Hematopoietic multipotent progenitor cell treated with erythropoietin and hydrocortisone succinate and interleukin-3 and kit ligand, for 15 days (in vitro differentiated cells): ENCODE data around the gene OSBPL5.
"Not testable (repeated sequence)": the region's sequence is repeated elsewhere in the genome, so short reads cannot be mapped to it uniquely, and the experiment has no call there.

ENCODE experiments used
- DNase-seq: peaks from one replicate; pipeline ENCODE4 v3.0.0-alpha.2; 2015; ENCODE audit warnings: low spot score

OSBPL5 gene

DNA sequence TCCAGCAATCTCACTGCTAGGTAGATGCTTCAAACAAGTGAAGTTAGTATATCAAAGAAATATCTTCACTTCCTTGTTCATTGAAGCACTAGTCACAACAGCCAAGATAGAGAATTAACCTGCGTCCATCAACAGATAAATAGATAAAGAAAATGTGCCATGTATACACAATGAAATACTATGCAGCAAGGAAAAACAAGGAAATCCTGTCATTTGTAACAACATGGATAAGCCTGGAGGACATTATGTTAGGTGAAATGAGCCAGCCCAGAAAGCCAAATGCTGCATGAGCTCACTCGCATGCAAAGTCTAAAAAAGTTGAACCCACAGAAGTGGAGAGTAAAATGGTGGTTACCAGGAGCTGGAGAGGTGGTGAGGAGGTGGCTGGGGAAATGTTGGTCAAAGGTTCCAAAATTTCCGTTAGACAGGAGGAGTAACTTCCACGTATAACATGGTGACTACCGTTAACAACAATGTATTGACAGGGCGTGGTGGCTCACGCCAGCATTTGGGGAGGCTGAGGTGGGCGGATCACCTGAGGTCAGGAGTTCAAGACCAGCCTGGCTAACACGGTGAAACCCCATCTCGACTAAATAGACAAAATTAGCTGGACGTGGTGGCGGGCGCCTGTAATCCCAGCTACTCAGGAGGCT lies 84.3 kb downstream of the OSBPL5 start:
- no peak for DNase-seq

DNA sequence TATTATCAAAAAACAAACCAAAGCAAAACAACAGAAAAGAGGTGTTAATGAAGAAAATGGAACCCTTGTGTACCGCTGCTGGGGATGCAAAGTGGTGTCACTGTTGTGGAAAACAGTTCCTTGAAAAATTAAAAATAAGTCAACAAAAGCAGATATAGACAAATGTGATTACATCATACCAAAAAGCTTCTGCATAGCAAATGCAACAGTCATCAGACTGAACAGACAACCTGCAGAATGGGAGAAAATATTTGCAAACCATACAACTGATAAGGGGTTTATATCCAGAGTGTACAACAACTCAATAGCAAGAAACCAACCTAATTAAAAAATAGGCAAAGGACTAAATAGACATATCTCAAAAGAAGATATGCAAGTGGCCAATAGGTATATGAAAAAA lies 85.0 kb downstream of the OSBPL5 start:
- no peak for DNase-seq

DNA sequence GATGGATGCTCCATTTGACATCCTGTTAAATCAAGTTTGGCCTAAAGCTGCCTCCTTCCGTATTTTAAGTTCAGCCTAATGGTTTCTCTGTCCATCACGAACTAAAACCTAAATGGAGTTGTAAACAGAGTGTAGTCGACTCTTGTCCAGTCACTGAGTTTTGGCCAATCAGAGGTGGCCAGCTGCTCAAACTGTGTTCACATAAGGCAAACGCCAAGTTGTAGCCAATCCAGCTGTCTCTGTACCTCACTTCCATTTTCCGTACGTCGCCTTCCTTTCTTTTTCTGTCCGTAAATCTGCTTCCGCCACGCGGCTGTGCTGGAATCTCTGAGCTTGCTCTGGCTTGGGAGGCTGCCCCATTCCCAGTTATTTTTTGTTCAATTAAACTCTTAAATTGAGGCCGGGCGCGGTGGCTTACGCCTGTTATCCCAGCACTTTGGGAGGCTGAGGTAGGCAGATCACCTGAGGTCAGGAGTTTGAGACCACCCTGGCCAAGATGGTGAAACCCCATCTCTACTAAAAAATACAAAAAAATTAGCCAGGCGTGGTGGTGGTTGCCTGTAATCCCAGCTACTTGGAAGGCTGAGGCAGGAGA lies 87.2 kb downstream of the OSBPL5 start:
- DNase-seq = no peak

DNA sequence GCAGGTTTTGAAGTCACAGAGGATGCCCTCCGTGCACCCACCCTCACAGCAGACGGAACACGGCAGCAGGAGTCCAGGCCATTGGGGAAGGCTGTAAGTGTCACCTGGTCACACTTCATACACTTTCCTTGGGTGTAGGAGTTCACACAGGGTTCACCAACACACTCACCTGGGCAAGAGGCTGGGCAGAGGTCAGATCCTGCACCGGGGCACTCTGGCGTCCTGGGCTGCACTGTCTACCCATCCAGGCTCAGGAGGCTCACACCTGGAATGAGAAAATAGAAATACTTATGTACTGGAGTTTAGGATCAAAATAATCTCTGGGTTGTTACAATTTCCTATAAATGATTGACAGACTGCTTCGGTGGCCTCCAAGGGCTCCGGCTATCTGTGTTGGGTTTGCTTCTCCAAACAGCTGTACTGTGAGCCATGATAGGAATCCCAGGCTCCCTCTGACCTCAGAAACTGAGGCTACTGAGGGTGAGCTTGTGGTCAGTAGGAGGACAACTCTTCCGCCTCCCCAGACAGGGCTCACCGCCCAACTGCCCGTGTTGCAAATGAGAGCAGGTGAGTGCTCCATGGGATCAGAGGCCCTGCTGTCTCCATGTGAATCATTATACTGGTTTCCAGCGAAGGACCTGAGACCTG lies 87.8 kb downstream of the OSBPL5 start:
- no peak for DNase-seq

DNA sequence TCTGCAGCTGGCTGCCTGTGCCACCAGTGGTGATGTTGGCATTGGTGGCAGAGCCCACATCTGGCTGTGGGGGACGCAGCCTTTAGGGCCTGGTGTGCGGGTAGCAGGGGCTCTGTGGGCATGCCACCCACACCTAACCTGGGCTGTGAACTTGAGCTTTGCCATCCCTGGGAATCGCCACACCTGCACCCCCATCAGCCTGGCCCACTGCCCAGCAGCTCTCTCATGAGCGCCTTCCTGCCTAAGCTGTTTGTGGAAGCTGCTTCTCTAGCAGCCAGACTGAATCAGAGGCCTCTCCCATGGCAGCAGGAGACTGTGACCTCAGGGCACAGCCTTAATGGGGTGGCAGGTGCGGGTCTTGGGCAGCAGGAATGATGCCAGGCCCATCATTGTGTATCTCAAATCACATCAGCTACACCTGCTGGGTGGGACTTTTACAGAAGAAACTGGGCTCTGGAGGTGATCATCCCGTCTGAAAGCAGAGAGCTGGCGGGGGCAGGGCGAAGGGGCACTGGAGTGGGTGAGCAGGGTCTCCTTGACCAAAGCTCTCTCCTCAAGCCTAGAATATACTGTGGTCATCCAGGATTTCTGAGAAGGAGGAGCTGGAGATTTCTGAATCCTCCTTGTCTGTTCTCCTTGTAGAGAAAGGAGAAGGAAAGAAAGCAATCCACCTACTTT lies 90.1 kb downstream of the OSBPL5 start:
- no peak for DNase-seq

DNA sequence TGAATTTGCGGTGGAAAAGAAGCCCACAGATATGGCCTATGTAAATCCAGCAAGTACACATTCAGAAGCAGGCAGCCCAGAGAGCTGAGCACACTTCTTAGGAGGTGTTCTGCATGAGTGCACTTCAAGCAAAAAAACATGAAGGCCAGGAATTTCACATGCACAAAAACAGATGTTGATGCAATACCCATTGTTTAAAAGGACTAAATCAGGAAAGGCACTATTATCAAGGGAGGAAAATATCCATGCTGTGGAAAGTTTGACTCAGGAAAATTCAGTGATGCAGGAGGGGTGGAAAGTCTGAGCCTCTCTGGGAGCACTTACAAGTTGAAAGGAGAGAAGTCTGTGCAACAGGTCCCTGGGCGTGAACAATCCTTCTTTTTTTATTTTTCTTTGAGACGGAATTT lies 92.1 kb downstream of the OSBPL5 start:
- no peak for DNase-seq

DNA sequence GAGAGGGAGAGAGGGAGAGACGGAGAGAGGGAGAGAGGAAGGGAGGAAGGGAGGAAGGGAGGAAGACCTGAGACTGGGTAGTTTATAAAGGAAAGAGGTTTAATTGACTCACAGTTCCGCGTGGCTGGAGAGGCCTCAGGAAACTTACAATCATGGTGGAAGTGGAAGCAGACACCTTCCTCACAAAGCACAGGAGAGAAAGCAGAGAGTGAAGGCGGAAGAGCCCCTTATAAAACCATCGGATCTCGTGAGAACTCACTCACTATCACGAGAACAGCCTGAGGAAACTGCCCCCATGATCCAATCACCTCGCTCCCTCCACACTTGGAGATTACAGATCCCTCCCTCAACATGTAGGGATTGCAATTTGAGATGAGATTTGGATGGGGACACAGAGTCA lies 95.7 kb downstream of the OSBPL5 start:
- no peak for DNase-seq

DNA sequence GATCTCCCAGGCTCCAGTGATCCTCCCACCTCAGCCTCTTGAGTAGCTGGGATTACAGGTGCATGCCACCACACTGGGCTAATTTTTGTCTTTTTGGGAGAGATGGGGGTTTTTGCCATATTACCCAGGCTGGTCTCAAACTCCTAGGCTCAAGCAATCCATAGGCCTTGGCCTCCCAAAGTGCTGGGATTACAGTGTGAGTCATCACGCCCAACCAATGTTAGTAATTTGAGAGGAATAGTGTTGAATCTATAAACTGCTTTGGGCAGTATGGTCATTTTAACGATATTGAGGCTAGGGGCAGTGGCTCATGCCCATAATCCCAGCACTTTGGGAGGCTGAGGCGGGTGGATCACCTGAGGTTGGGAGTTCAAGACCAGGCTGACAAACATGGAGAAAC lies 98.8 kb downstream of the OSBPL5 start:
- DNase-seq = not testable (repeated sequence)

DNA sequence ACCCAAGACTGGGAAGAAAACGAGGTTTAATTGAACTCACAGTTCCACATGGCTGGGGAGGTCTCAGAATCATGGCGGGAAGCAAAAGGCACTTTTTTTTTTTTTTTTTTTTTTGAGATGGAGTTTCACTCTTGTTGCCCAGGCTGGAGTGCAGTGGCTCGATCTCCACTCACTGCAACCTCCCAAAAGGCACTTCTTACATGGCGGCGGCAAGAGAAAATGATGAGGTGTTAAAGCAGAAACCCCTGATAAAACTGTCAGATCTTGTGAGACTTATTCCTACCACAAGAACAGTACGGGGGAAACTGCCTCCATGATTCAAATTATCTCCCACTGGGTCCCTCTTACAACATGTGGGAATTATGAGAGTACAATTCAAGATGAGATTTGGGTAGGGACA lies 100.4 kb downstream of the OSBPL5 start:
- not testable (repeated sequence) for DNase-seq

DNA sequence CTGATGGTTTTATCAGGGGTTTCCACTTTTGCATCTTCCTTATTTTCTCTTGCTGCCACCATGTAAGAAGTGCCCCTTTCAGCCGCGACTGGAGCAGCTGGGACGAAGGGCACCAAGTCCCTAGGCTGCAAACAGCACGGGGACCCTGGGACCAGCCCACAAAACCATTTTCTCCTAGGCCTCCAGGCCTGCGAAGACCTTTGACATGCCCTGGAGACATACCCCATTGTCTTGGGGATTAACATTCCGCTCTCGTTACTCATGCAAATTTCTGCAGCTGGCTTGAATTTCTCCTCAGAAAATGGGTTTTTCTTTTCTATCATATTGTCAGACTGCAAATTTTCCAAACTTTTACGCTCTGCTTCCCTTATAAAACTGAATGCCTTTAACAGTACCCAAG lies 101.2 kb downstream of the OSBPL5 start:
- not testable (repeated sequence) for DNase-seq

DNA sequence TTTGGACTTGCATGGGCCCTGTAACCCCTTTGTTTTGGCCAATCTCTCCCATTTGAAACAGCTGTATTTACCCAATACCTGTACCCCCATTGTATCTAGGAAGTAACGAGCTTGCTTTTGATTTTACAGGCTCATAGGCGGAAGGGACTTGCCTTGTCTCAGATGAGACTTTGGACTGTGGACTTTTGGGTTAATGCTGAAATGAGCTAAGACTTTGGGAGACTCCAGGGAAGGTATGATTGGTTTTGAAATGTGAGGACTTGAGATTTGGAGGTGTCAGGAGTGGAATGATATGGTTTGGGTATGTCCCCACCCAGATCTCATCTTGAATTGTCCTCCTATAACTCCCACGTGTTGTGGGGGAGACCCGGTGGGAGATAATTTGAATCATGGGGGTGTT lies 101.7 kb downstream of the OSBPL5 start:
- DNase-seq = not testable (repeated sequence)

DNA sequence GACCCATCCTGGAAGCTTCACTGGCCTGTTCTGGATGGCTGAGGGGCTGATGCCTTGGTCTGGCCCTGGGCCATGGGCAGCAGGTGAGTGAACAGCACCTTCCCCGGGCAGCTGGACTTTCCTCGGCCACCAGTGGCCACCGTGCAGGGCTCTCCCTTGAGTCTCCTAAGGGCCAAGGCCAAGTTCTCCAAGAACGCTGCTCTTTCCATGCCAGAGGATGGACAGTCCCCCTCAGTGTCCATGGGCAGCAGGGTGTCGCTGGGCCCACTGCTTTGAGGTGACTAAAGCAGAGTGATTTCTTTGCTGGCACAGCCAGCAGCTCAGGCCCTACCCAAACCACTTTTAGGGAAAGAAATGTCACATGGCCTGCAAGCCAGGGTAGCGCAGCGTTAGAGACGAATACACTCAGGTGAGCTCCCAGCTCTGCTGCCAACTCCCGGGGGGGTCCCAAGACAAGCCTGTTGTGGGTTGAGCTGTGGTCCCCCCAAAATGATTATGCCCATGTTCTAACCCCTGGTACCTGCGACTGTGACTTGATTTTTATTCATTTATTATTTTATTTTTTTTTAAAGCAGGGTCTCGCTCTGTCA lies 104.6 kb downstream of the OSBPL5 start:
- DNase-seq = no peak

DNA sequence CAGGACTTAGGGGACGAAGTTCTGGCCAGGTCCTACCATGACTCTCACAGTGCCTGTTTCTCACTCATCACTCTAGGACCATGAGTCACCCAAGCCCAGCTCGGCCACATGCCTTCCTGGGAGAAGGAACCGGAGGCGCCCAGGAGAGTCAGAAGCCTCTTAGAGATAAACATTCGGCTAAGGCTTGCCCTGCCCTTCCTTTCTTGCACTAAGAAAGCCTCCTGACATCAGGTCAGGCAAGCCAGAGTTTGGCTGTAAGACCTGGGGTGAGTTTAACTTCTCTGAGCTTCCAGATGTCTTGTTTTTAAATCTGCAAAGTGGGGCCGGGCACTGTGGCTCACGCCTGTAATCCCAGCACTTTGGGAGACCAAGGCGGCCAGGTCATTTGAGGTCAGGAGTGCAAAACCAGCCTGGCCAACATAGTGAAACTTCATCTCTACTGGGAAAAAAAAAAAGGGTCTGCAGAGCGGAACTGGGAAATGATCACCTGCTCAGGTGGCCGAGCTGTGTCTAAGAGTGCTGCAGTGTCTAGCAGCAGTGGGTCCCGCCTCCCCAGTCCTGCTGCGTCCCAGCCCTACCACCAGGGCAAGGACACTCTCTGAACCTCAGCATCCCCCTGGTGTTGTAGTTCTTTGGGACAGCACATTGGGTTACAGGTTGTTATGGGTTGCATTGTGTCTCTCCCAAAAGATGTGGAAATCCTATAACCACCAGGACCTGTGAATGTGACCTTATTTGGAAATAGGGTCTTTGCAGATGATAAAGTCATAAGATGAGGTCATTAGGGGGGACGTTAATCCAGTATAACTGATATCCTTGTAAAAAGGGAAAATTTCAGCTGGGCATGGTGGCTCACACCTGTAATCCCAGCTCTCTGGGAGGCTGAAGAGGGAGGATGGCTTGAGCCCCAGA lies 106.1 kb downstream of the OSBPL5 start:
- peak; percentile 49 for DNase-seq

DNA sequence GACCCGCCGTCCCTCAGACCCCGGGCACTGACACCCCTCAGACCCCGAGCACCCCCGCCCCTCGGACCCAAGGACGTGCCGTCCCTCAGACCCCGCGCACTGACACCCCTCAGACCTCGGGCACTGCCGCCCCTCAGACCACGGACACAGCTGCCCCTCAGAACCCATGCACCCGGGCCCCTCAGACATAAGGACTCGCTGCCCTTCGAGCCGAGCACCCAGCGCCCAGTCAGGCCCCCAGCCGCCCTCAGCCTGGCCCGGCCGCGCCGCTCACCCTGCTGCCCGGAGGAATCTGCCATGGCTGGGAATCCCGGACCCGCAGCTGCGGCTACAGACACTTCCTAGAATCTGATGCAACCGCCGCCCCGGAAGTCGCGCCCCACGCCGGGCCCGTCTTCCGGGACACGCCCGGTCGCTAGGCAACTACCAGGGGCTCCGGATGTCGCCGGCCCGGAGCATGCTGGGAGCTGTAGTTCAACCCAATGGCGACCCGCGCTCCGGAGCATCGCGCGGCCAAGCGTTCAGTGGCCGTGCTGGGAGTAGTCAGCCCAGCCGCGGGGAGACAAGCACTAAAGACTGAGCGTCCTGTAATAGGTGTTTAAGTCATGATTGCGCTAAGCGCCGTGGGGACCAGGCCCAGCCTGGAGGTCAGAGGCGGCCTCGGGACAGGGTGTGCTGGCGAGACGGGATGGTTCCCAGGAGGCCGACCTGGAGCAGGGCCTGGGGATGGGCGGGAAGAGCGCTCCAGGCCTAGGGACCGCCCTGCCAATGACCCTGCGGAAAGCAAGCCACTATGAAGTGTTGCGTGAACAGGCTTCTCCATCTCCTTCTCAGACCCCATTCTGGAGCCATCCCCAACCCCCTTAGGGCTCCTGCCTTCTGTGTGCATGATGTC lies 107.8 kb downstream of the OSBPL5 start, which contains the start of gene CARS1:
Gene CARS1 (minus strand): TSS at position 355 of the 895 bp plus-strand sequence. CDS start 56 bp downstream, at position 299.
- peak; percentile 95 for DNase-seq

DNA sequence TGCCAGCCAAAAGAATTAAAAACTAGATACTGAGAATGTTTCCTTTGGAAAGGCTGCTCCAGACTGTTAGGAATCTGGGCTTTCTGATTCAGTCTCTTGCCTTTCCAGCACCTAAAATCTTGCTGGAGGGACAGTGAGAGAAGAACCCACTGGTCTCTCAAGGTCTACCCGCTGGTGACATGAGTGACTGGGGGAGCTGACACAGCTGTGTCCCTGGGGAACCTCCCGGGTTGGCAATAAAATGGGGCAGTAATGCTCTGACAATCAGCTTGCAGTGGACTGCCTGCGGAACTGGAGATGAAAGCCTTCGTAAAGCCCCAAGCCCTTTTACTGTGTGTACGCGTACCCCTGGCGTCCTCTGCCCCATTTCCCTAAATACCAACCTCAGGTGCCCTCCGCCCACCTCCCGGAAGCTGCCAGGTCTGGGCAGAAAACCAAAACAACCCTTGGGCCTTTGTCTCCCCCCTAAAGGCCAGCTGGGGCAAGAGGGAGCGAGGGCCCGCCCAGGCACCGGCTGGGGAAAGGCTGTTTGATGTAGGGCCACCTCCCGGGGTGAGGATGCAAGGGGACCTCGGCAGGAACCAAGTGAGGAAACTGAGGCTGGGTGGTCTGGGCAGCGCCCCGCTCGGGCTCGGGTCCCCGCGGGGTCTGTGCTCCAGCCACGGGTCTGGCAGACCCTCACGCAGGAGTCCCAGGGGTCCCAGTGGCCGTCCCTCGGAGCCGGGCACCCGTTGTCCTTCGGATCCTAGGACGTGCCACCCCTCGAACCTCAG lies 108.6 kb downstream of the OSBPL5 start:
- DNase-seq = peak; percentile 38

DNA sequence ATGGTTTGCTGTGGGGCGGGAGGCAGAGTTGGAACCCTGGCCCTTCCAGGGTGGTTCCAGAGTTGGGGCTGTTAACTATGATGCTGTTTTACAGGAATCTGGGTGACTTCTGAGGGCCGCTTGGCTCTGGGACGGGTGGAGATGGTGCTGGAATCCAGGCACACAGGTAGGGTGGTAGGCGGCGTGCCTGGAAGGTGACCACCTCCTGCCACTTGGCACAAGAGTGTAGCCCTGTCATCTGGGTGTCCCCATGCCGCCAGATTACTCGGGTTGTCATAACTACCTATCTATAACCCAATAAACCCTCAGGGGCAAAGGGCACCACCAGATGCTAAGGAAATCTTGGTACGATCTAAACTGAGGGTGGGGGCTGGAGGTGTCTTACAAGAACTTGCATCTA lies 109.2 kb downstream of the OSBPL5 start:
- DNase-seq = no peak

DNA sequence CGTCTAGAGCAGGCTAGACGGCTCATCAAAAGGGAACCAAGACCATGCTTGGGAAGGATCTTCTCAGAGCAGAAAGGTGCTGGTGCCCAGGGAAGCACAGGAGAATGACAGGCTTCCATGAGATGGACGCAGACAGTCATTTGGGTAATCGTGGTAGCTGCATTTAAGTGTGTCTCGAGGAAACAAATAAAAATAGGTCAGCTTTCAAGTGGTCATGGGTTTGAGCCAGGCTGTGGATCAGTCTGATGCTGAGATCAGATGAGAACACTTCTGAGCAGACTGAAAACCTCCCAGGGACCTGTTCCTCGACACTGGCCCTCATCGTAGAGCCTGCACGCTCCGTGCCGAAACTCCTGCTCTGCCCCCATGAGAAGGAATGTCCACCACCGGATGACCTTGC lies 112.5 kb downstream of the OSBPL5 start:
- DNase-seq = no peak

DNA sequence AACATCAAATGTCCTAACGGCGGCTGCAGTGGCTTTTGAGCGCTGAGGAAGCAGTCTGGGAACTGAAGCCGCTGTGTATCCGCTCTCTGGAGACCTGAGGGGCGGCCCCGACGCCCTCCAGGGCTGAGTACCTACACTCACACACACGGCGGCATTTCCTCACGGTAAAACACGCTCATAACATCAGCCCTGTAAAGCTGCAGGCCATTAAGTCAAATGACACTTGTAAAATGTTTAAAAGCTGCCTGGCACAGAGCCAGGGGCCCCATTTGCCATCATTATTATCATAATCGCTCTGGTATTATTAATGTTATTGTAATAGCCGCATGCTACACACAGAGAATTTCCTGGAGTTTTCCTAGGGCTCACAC lies 113.0 kb downstream of the OSBPL5 start:
- no peak for DNase-seq

DNA sequence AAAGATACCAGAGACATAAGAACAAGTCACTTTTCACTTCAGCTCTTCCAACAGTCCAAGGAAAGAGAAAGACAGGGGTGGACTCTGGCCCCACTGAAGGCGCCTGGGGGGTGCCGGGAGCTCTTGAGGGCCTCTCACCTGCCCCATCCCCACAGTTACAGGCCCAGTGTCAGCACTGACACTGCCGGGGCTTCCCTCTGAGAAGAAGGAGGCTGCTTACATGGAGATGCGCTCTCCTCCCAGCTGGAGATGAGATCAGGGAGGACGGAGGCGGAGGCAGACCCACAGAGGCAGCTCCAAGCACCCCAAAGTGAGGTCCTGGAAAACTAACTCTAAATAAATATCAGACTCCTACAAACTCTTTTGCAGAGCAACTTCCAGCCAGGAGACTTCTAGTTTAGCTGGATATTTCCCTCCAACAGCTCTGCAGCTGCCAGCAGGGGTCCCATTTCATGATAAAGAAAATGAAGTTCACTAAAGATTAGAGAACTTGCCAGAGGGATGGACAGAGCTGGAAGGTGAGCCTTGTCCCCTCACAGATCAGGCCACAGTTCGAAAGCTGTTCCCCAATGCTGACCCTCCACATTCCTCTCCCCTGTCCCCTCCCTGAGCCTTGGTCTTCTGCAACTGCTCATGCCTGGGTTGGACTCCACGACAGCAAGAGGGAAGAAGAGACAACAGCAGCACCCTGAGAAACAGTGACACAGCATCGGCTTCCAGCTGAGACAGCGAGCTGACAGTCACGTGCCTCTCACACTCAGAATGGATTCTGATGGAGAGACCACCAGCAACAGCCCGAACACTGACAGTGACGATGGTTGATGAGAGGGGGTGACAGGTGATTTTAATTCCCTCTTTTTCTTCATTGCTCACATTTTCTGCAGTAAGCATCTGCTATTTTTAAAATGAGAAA lies 113.7 kb downstream of the OSBPL5 start:
- no peak for DNase-seq
